Subcutaneous adipose tissue (tissue), 4 donors: Measurements from ENCODE around the gene ANKRD31. TPM values are rescaled to one million over a fixed set of nuclear protein-coding genes. Genes with fewer than 3 reads are reported as not detected.

Source experiments
- CTCF ChIP-seq: fragments of 450-650 bp; IDR thresholded peaks from one replicate; pipeline ENCODE4 v1.5.1; 2016; ENCODE audit warnings: low read depth, mild to moderate bottlenecking, control low read depth, antibody characterized with exemption, moderate library complexity
- total RNA-seq, 4 donors: library from RNA; depleted of rRNA; stranded (reverse); fragments of >200 nt; gene quantifications; one replicate each; pipeline ENCODE4 v1.1.0, GENCODE V29; 2016

Gene ANKRD31
- total RNA-seq, 4 donors from 2014 or later = 0.17 to 0.49 (median 0.30) TPM

DNA sequence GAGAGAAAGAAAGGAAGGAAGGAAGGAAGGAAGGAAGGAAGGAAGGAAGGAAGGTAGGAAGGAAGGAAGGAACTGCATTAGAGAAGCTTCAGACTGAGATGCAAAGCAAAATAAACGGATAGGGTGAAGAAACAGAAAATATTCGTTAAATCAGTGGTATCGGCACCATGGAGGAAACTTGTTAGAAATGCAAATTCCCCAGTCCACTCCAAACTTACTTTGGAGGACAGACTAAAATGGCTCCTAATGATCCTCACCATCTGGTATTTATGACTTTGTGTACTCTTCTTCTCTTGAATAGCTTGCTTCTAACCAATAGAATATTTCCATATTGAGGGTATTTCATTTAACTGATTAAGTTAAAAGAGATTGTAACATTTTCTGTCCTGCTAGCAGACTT, 96.4 kb downstream of the ANKRD31 start:
- no peak for TF ChIP-seq CTCF

DNA sequence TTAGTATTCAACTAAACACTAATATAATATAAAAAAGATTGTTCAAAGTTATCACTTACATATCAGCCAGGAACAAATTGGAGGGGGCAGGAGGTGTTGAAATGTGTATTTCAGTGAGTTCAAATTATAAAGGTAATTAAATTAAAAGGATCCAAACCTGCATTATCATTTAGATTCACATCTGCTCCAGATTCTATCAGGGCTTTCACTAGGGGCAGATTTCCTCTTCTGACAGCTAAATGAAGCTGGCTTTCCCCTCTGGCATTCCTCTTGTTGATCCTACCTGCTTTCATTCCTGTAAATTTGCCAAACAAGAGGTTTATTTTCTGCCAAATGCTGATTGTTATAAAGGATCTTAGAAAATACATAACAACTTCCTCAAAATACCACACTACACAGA, 98.0 kb downstream of the ANKRD31 start:
- TF ChIP-seq CTCF = no peak

DNA sequence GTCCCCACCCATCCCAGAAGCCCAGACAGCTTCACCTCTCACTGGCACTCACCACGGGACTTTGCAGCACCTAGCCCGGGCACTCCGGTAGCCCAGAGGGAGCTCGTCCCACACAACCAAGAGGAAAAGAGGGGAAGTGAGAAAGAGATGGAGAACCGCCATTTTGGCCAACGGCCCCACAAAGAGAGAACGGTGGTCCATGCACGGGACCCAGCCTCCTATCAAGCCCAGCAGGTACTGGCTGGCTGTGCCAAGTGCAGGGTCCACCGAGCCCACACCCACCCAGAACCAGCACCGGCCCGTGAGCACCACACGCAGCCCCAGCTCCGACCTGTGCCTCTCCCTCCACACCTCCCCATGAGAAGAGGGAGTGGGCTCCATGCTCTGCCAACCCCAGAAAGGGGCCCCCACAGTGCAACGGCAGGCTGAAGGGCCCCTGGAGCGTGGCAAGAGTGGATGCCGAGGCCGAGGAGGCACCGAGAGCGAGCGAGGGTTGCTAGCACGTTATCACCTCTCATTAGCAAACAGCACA, 105.8 kb downstream of the ANKRD31 start:
- no peak for TF ChIP-seq CTCF

DNA sequence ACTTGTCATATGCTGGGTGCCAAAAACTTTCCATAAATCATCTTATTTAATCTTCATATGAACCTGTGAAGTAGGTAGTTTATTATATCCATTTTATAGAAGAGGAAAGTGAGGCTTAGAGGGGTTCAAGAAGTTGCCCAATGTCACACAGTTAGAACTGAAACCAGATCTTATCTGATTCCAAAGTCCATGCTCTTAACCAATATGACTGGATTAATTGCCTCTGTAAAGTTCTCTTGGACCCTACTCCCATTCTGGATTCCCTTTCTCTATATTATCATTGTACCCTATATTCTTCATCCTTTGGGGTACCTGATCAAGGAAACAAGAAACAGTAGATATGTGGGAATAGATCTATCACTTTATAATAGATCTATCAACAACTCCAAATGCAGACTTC, 119.8 kb downstream of the ANKRD31 start:
- TF ChIP-seq CTCF = no peak

DNA sequence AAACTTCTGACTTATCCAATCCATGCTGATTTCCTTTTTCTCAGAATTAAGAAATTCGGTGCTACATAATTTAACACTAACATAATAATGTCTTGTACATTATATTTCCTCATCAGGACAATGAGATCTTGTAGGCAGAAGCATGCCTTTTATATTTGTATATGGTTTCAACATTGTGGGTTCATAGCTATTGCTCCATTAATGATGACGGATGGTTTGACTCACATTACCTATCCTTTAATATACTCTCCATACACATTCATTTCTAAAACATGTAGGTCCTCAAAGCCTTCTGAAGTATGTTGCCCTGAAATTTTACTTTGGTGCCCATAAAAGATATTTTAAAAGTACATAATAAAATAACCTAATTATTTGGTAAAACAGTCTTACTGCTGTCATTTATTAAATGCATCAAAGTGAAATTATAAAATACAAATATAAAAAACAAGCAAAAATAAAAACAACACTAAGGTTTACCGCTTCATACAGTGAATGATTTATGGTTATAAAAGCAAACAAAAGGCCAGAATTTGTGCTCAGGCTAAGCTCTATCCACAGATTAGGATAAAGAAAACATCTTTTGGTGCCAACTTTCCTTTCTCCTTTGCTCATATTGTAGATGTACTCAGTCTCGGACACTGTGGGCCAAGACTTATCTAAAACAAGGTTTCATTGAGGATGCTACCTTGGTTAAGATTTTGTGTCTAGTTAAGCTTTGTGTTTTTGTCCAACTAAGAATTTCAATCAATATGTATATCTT, 123.1 kb downstream of the ANKRD31 start:
- no peak for TF ChIP-seq CTCF

DNA sequence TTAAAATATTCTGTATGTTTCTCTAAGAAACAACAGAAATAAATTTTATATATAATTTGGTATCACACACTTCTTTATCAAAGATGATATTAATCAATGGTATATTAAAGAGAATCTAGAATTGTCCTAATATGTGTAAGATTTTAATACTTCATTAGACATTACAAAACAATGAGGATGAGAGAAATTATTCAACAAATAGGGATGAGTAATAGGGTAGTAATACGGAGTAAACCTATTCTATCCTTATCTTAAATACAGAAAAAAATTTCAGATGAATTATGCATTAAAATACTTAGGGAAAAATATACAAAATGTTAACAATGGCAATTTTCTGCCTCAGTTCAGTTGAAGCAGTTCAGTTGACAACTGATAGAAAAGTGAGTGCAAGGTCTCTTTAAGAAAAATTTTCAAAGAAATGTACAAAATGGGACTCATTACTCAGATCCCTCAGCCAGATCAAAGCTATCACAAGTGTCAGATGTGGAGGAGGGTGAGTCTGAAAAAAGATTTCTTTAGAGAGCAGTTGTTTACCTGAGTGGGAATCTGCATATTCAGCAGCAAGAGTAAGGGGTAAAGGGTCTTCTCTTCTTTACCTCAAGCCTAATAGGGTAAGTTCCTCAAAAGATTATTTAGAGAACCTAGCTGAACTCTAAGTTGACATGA, 127.6 kb downstream of the ANKRD31 start:
- TF ChIP-seq CTCF = no peak

- no peak for TF ChIP-seq CTCF
Observed at GRCh38 chr5:75108515-75108914, 128.2 kb downstream of the ANKRD31 start.
